GM12891 (cell line): ENCODE data around the gene FHL1.
A peak's percentile ranks its signal among the peaks of the same experiment; 100 is the strongest.

Experiments
- DNase-seq: peaks from one replicate; pipeline ENCODE4 v3.0.0; 2011; ENCODE audit warnings: low spot score; ENCODE audit not compliant: insufficient read length
- FAIRE-seq: peaks from 2 replicates; lab custom pipeline; 2011; peaks lifted over from hg19 to GRCh38; lab: Jason Lieb, UNC
- PAX5 ChIP-seq: IDR thresholded peaks from 2 replicates; pipeline ENCODE4 v1.6.1; 2011; ENCODE audit warnings: low read length, moderate library complexity, mild to moderate bottlenecking; ENCODE audit not compliant: insufficient read depth, severe bottlenecking
- POLR2A ChIP-seq: IDR thresholded peaks from 2 replicates; pipeline ENCODE4 v1.6.1; 2011; ENCODE audit warnings: low read depth, low read length, control low read depth
- POLR2AphosphoS5 ChIP-seq: IDR thresholded peaks from 2 replicates; pipeline ENCODE4 v1.6.1; 2011; ENCODE audit warnings: low read depth, low read length, control low read depth
- POU2F2 ChIP-seq: IDR thresholded peaks from 2 replicates; pipeline ENCODE4 v1.6.1; 2011; ENCODE audit warnings: low read depth, mild to moderate bottlenecking, control low read depth, low read length, moderate library complexity
- SPI1 ChIP-seq: IDR thresholded peaks from 2 replicates; pipeline ENCODE4 v1.6.1; 2011; ENCODE audit warnings: low read depth, low read length, control low read depth
- TAF1 ChIP-seq: IDR thresholded peaks from 2 replicates; pipeline ENCODE4 v1.6.1; 2011; ENCODE audit warnings: low read depth, low read length, control low read depth

Gene FHL1

DNA sequence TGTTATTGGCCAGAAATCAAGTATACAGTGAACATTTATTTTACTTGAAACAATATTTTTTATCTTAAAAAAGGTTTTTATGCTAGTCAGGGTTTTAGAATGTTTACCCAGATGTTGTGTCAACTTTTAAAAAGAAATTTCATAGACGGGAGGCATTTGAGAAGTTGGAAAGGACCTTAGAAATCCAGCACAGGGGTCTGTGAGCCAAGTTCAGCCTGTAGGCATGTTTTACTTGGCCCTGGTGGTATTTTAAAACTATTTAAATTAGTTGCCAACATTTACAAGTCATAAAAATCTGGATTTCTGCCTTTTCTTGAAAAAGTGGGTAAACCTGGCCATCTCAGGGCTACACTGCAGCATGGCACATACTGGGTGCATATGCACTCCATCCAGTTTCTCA lies 25.5 kb upstream of the FHL1 start:
- DNase-seq: no peak
- TF ChIP-seq POU2F2: no peak
- no peak for TF ChIP-seq TAF1
- no peak for TF ChIP-seq POLR2AphosphoS5
- no peak for FAIRE-seq

DNA sequence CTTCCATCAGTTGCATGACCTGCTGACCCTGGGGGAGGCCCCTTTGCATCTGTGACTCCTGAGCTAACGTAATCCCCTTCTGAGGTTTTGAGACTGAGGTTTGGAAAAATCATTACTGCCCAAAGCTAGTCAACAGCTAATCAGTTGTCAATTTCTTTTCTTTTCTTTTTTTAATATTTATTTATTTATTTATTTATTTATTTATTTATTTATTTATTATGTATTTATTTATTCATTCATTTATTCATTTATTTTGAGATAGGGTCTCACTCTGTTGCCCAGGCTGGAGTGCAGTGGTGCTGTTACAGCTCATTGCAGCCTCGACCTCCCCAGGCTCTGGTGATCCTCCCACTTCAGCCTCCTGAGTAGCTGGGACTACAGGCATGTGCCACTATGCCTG lies 25.1 kb upstream of the FHL1 start:
- TF ChIP-seq POU2F2 (no peak), POLR2A (no peak), TAF1 (no peak), PAX5 (no peak), POLR2AphosphoS5 (no peak), SPI1 (no peak)
- DNase-seq (no peak), FAIRE-seq (no peak)

DNA sequence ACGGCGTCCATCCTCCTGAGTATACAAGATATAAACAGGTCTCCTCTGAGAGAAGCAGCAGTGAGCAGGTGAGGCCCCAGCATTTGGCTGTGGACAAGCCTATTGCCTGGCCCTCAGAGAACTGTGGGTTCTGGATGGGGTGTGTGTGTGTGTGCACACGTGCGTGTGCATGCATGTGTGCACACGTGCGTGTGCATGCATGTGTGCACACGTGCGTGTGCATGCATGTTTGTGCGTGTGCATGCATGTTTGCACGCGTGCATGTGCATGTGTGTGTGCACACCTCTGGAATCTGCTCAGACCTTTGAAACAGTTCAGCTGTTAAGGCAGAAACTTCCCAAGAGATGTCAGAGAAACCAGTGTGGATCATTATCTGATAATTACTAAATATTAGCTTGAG lies 22.2 kb upstream of the FHL1 start:
- no peak for DNase-seq
- no peak for FAIRE-seq
- TF ChIP-seq POLR2A: no peak
- TF ChIP-seq POLR2AphosphoS5: no peak
- TF ChIP-seq POU2F2: no peak
- TF ChIP-seq SPI1: no peak
- TF ChIP-seq PAX5: no peak
- no peak for TF ChIP-seq TAF1

DNA sequence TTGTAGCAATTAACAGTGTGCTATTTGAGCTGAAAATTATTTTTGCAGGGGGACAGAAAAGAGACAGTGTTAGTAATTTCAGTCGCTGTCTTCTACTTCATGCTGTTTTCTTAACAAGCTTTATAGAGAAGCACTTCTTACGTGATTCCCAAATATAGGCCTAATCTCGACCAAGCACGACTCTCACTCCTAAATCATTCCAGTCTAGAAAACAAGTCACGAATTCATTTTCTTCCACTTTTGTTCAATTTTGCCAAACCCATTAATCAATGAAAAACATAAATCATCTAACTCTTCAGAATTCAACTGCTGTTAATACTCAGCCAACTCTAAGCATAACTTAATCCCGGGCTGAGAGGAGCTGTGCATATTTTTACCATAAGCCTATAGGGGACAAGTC lies 21.0 kb upstream of the FHL1 start:
- FAIRE-seq (peak; percentile 71), DNase-seq (no peak)
- no peak for TF ChIP-seq POLR2AphosphoS5
- TF ChIP-seq SPI1: no peak
- no peak for TF ChIP-seq PAX5
- no peak for TF ChIP-seq POU2F2
- TF ChIP-seq POLR2A: no peak
- TF ChIP-seq TAF1: no peak

DNA sequence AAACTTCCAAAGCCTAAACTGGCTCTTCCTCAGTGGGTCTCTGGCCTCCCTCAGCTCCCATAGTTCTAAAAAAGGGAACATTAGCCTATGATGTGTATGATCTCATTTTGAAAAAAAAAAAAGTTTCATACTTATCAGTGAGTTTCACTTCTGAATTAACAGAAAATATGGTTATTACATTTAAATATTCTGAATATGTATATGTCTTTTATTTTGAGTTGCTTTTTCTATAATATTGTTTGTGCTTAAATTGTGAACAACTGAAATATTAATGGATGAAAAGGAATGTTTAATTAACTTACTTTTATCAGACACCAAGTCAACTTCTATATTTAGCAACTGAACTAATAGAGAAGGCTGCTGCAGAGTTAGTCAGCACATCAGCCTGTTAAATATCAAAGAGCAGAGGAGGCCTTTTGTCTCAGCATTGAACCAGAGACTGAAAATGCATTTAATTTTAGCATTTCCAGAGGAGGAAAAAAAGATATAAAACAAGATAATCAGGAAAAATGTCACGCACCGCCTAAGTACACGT lies 20.4 kb upstream of the FHL1 start:
- DNase-seq: no peak
- TF ChIP-seq TAF1 (no peak), POLR2A (no peak), PAX5 (no peak), POU2F2 (no peak), SPI1 (no peak), POLR2AphosphoS5 (no peak)
- peak; percentile 68 for FAIRE-seq

DNA sequence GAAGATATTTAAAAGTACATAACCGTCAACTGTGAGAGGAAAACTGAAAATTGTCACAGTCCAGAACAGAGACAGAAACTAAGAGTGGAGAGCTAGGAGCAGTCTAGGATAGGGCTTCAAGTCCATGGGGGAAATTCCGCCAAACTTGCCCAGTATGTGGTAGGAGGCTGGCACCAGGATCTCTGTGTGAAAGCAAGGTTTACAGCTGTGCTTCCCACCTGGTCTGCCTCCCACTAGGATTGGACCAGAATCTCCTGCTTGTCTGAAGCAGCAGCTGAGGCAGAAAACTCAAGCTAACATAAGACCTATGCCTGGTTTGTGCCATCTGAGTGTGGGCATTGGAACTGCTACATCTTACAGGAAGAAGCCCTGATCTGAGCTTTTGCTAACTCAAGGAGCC lies 18.6 kb upstream of the FHL1 start:
- no peak for DNase-seq
- FAIRE-seq: no peak
- TF ChIP-seq POU2F2: no peak
- no peak for TF ChIP-seq TAF1
- TF ChIP-seq SPI1: no peak
- TF ChIP-seq POLR2AphosphoS5: no peak
- TF ChIP-seq POLR2A: no peak
- TF ChIP-seq PAX5: no peak

DNA sequence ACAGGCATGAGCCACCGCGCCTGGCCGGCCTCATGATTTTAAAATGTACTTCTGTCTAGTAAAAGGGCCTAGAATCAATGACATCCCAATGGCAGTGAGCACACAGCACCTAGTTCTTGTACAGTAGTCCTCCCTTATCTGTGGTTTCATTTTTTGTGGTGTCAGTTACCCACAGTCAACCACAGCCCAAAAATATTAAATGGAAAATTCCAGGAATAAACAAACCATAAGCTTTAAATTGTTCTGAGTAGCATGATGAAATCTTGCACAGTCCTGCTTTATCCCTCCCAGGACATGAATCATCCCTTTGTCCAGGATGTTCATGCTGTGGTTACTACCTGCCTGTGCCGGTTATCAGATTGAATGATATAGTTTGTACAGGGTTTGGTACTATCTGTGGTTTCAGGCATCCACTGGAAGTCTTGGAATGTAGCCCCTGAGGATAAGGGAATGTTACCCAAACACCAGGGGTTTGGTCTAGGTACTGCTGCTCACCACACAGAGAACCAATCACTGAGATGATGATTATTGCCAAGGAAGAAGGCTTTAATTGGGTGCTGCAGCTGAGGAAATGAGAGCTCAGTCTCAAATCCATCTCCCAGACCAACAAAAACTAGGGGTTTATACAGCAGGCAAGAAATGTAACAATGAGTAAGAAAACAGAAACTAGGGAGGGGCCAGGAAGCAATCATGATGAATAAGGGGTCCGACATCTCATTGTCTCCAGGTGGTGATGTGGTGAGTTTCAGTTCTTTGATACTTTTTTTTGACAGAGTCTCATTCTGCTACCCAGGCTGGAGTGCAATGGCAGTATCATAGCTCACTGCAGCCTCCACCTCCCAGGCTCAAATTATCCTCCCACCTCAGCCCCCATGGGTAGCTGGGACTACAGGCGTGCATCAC lies 16.2 kb upstream of the FHL1 start:
- DNase-seq: no peak
- FAIRE-seq: peak; percentile 9
- TF ChIP-seq POLR2AphosphoS5: no peak
- TF ChIP-seq SPI1: no peak
- no peak for TF ChIP-seq POLR2A
- no peak for TF ChIP-seq POU2F2
- TF ChIP-seq PAX5: no peak
- no peak for TF ChIP-seq TAF1

DNA sequence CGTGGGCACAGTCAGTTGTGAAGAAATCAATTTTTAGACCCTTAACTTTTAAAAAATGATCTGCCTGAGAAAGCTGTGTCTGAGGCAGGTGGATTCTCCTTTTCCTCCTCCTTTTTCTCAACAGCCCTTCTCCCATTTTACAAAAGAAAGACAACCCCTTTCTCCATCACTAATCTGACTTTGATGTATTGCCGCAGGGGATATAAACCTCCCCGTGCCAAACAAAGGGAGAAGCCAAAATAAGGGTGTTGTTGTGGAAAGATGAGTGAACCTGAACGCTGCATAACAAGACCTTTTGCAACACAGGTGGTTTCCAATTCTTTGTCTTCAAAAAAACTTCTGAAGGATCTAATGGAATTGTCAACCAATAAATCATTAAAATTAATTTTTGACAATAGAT lies 8.4 kb upstream of the FHL1 start:
- FAIRE-seq (no peak), DNase-seq (no peak)
- TF ChIP-seq POLR2AphosphoS5: no peak
- no peak for TF ChIP-seq TAF1
- TF ChIP-seq POU2F2: no peak
- TF ChIP-seq POLR2A: no peak
- no peak for TF ChIP-seq PAX5
- TF ChIP-seq SPI1: no peak

DNA sequence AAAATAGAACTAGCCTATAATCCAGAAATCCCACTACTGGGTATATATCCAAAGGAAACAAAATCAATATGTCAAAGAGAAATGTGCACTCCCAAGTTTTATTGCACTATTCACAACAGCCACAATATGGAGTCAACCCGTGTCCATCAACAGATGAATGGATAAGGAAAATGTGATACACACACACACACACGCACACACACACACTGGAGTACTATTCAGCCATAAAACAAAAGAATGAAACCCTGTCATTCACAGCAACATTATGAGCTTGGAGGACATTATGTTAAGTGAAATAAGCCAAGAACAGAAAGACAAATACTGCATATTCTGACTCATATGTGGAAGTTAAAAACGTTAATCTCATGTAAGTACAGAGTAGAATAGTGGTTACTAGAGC lies 5.8 kb upstream of the FHL1 start:
- TF ChIP-seq POLR2A: no peak
- TF ChIP-seq SPI1: no peak
- TF ChIP-seq POU2F2: no peak
- TF ChIP-seq POLR2AphosphoS5: no peak
- no peak for TF ChIP-seq PAX5
- TF ChIP-seq TAF1: no peak
- DNase-seq (no peak), FAIRE-seq (peak; percentile 23)

DNA sequence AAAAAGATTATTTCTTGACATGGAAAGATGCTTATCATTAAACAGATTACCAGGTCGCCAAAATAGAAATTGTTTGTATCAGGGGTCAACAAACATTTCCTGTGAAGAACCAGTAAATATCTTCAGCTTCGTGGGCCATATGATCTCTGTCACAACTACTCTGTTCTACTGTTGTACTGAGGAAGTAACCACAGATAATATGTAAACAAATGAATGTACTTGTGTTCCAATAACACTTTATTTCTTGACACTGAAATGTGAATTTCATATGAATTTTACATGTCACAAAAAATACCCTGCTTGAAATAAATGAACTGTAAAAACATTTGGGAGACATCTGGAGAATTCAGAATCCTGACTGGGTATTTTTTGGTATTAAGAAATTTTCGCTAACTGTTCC lies 4.7 kb upstream of the FHL1 start:
- FAIRE-seq (no peak), DNase-seq (no peak)
- TF ChIP-seq PAX5 (no peak), SPI1 (no peak), TAF1 (no peak), POU2F2 (no peak), POLR2AphosphoS5 (no peak), POLR2A (no peak)
